Adrenal gland (tissue), 12 donors: ENCODE measurements around the gene KRT222. TPM values are rescaled to one million over a fixed set of nuclear protein-coding genes. Genes with fewer than 3 reads are reported as not detected.
A peak's percentile ranks its signal among the peaks of the same experiment; 100 is the strongest.

ENCODE experiments used
- DNase-seq, 7 donors: peaks; one replicate each; pipeline ENCODE4 v3.0.0-alpha.2; 2019 to 2020
- H3K27ac ChIP-seq, 5 donors: fragments of 200-600 bp; sonication (generic) in 4 of 5; 1 replicate in 3 of 5; 2 replicates in 2 of 5; pipeline versions ENCODE4 v1.5.1 to v1.8.0; 2016 to 2020; ENCODE audit warnings: mild to moderate bottlenecking in 1 of 5
- H3K27me3 ChIP-seq: fragments of 200-600 bp; 2 replicates; pipeline ENCODE4 v1.8.0; 2021
- H3K36me3 ChIP-seq, 2 donors: fragments of 200-600 bp; replicated peaks in 1 of 2; 1 replicate in 1 of 2; 2 replicates in 1 of 2; pipeline versions ENCODE4 v1.5.1 to v1.8.0; 2018 to 2022
- H3K4me1 ChIP-seq, 2 donors: fragments of 200-600 bp; replicated peaks in 1 of 2; 1 replicate in 1 of 2; 2 replicates in 1 of 2; pipeline versions ENCODE4 v1.5.1 to v1.8.0; 2018 to 2021
- H3K4me3 ChIP-seq, 4 donors: fragments of 200-600 bp; sonication (generic) in 3 of 4; one replicate each; pipeline ENCODE4 v1.5.1; 2016 to 2018
- H3K9me3 ChIP-seq, 3 donors: fragments of 200-600 bp; sonication (generic) in 1 of 3; replicated peaks in 1 of 3; 1 replicate in 2 of 3; 2 replicates in 1 of 3; pipeline versions ENCODE4 v1.5.1 to v1.8.0; 2016 to 2021
- POLR2A ChIP-seq, 2 donors: fragments of 450-650 bp; IDR thresholded peaks; one replicate each; pipeline ENCODE4 v1.6.1; 2017; ENCODE audit warnings: antibody characterized with exemption in 2 of 2, mild to moderate bottlenecking in 2 of 2, moderate library complexity in 1 of 2
- WGBS, 4 donors: extraction: QIAGEN DNeasy Blood & Tissue Kit in 2 of 4; methylation state at CpG; one replicate each; pipeline versions ENCODE4 v1.1.5 to v1.1.7; 2013 to 2017; 5-methylcytosine and 5-hydroxymethylcytosine counted together
- intact Hi-C, 2 donors: fragments of 100-400 bp; cut with DNase I; formaldehyde crosslinking; loops; one replicate each; pipeline versions ENCODE4 v1.14.1 to v1.15.0; 2022 to 2023
- polyA plus RNA-seq, 3 donors: library from polyadenylated mRNA; stranded (reverse); fragments of 200-250 nt in 2 of 3; fragments of 350-450 nt in 1 of 3; fragmentation: Illumina TruSeq in 1 of 3; extraction: RNeasy Lipid Tissue Mini Kit (QIAGEN cat#74804) in 1 of 3; gene quantifications; one replicate each; pipeline ENCODE4 v1.2.3, GENCODE V29; 2013 to 2014
- total RNA-seq, 9 donors: library from RNA; depleted of rRNA in 4 of 9; stranded (reverse); fragments of >200 nt in 4 of 9; fragments of 120-200 nt in 1 of 9; fragmentation: NEBNext Ultra II Directional in 1 of 9; extraction: Animal tissue kit (Norgen Biotek cat#: 25700) in 1 of 9; gene quantifications; one replicate each; pipeline versions ENCODE4 v1.1.0 to v1.2.4, GENCODE V29; 2013 to 2023
- TF ChIP-seq, protein P1 (sequence below), 6 experiments: fragments of 450-650 bp in 4 of 6; fragments of 200-600 bp in 2 of 6; sonication (generic) in 1 of 6; IDR thresholded peaks; 1 replicate in 5 of 6; 2 replicates in 1 of 6; pipeline versions ENCODE4 v1.5.1 to v1.8.0; 2016 to 2021; ENCODE audit warnings: antibody characterized with exemption in 6 of 6, mild to moderate bottlenecking in 2 of 6, moderate library complexity in 1 of 6
- donor health status: healthy with polysubstance abuse.
- donor health status: Bipolar disorder and iron deficiency.
- donor health status: DM: yes; HTN: yes; CAD: no.
- donor health status: DM: no; HTN: no; CAD: no.
- donor health status: DM: no; HTN: no; CAD: no.
- donor health status: DM: yes; HTN: yes; CAD: no.

KRT222 gene
- total and polyA plus RNA-seq, 12 donors: 0.69 to 10.7 (median 3.3) TPM

DNA sequence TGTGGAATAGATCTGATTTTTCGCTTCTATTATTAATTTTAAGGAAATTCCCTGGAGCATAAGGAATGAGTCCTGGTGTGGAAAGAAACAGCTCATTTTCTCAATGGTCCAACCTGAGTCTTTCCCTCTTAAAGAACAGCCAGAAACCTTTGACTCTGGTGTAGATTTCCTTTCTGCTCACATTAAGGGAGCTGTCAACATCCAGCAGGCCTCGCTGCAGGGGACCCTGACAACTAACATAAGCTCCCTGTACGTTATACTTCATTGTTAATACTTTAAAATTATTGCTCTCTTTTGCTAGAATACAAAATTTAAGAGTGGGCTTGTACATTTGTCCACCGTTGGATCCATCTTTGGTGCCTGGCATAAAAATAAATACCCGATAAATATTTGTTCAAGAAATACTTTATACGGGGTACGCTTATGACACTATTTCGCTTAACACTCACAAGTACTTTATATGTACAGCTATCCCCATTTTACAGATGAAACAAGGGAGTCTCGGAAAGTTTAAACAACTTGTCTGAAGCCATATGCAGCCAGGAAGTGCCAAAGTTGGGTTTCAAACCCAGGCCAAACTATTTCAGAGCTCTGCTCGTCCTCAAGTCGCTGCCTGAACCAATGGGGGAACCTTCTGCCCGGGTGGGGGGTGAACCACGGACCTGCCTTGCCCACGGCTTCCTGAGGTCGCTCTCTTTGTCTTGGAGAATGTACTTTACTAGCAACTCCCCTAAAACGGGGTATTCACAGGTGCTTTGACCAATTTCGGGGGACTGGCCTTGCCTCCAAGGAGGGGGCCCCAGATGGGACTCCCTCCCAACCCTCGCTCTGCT lies 18.0 kb downstream of the KRT222 start:
- intact Hi-C loops: no loop called here
- Histone ChIP-seq H3K36me3 (peaks cover 0 to 14% of the 10 kb centered on the region in 2 donors), H3K4me1 (peaks cover 11 to 35% of the 10 kb centered on the region in 2 donors), H3K4me3 (peak overlapping the region; percentile 29 to 93 (median 88)), H3K27me3 (no peaks in the 10 kb centered on the region), H3K27ac (peak overlapping the region; percentile 97 to 100 (median 98)), H3K9me3 (no peaks in the 10 kb centered on the region)
- 9 to 12% (median 10%) methylated on average over 16 to 18 of the region's 18 CpGs for WGBS, 4 donors
- DNase-seq: peak in 3 of 7 donors; percentile 25 to 33 (median 31)
- TF ChIP-seq, protein P1, sequence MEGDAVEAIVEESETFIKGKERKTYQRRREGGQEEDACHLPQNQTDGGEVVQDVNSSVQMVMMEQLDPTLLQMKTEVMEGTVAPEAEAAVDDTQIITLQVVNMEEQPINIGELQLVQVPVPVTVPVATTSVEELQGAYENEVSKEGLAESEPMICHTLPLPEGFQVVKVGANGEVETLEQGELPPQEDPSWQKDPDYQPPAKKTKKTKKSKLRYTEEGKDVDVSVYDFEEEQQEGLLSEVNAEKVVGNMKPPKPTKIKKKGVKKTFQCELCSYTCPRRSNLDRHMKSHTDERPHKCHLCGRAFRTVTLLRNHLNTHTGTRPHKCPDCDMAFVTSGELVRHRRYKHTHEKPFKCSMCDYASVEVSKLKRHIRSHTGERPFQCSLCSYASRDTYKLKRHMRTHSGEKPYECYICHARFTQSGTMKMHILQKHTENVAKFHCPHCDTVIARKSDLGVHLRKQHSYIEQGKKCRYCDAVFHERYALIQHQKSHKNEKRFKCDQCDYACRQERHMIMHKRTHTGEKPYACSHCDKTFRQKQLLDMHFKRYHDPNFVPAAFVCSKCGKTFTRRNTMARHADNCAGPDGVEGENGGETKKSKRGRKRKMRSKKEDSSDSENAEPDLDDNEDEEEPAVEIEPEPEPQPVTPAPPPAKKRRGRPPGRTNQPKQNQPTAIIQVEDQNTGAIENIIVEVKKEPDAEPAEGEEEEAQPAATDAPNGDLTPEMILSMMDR (IDR thresholded peaks at IDR 0.05): no peak
- no peak for TF ChIP-seq POLR2A (IDR thresholded peaks at IDR 0.05)

DNA sequence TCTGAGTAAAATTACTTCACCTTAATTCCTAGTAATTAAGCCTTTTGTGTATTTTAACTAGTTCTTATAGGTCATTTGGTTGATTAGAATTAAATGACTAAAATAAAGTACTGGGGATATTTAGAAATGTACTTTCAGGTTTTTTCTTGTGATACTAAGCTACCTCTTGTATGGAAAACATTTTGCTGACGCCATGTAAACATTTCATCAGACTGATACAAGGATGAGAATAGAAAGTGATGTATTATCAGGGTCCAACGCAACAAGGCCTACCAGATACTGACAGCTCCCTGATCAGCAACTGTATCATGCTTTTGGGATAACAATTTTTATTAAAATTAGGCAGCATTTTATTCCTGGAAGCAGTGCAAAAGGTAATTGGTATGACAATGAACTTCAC lies 19.0 kb downstream of the KRT222 start:
- Histone ChIP-seq H3K9me3 (no peaks in the 10 kb centered on the region), H3K4me1 (peaks cover 11 to 35% of the 10 kb centered on the region in 2 donors), H3K27me3 (no peaks in the 10 kb centered on the region), H3K36me3 (peaks cover 0 to 25% of the 10 kb centered on the region in 2 donors), H3K4me3 (no peak overlapping the region), H3K27ac (no peak overlapping the region)
- TF ChIP-seq, protein P1 (IDR thresholded peaks at IDR 0.05): no peak
- TF ChIP-seq POLR2A (IDR thresholded peaks at IDR 0.05): no peak
- intact Hi-C loops: no loop called here
- WGBS, 4 donors: 59 to 71% (median 67%) methylated on average over 2 of the region's 2 CpGs
- DNase-seq: no peak

DNA sequence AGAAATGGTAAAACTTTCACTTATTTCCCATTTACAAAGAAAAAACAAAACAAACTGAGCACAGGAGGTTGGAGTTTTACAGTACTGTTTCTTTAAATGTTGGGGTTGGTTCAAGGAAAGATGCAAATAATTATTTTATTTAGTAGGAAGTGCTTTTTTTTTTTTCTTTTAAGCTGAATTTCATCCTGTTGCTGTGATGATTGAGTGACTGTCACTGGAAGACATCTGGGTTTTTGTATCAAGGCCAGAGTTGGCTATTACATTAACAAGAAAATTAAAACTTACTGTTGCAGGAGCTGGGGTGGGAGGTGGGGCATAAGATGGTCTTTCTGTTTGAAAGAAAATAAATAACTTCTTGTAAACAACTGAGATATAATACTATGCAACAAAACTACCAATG lies 19.7 kb downstream of the KRT222 start:
- H3K9me3 ChIP-seq: no peaks in the 10 kb centered on the region
- DNase-seq: no peak
- H3K36me3 ChIP-seq: peaks cover 0 to 29% of the 10 kb centered on the region in 2 donors
- H3K4me3 ChIP-seq: no peak overlapping the region
- H3K27me3 ChIP-seq: no peaks in the 10 kb centered on the region
- TF ChIP-seq, protein P1 (IDR thresholded peaks at IDR 0.05): no peak
- TF ChIP-seq POLR2A (IDR thresholded peaks at IDR 0.05): no peak
- intact Hi-C loops: no loop called here
- H3K27ac ChIP-seq: no peak overlapping the region
- peaks cover 11 to 35% of the 10 kb centered on the region in 2 donors for H3K4me1 ChIP-seq

DNA sequence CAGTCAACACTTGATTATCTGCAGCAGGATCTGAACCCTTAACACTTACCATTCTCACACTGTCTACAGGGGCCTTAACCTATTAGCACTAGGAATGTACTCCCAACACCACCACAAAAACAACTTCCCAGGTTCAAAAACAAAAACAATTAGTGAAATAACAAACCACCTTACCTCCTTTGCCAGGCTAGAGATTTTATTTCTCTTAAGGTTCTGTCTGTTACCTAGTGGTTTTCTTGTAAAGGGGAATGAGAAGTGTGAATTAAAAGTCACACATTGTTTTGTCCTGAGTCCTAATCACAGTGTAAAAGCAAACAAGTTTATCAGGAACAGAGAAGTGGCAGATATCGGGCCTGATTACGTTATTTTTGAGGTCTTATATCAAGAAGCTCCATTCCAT lies 27.0 kb downstream of the KRT222 start:
- DNase-seq: no peak
- Histone ChIP-seq H3K27ac (no peak overlapping the region), H3K36me3 (peaks cover 0 to 72% of the 10 kb centered on the region in 2 donors), H3K4me1 (no peaks in the 10 kb centered on the region), H3K9me3 (no peaks in the 10 kb centered on the region), H3K27me3 (no peaks in the 10 kb centered on the region), H3K4me3 (no peak overlapping the region)
- whole genome bisulfite sequencing, 4 donors: 78 to 92% (median 89%) methylated on average over 2 of the region's 2 CpGs
- intact Hi-C loops: no loop called here
- no peak for TF ChIP-seq POLR2A (IDR thresholded peaks at IDR 0.05)
- TF ChIP-seq, protein P1 (IDR thresholded peaks at IDR 0.05): no peak
